ACC112 (cell line): ENCODE measurements around the gene PPIB.

Experiments used
- H2AFZ ChIP-seq: fragments of 200-600 bp; sonication (generic); one replicate; pipeline ENCODE4 v1.6.0; 2017; ENCODE audit warnings: antibody characterized with exemption, low read length; ENCODE audit not compliant: unreplicated experiment
- H3K27ac ChIP-seq: fragments of 200-600 bp; sonication (generic); 2 replicates; pipeline ENCODE4 v1.5.1; 2014; ENCODE audit warnings: low read depth, mild to moderate bottlenecking, antibody characterized with exemption, low read length, moderate library complexity
- H3K27me3 ChIP-seq: fragments of 200-600 bp; sonication (generic); 2 replicates; pipeline ENCODE4 v1.6.1; 2014; ENCODE audit warnings: mild to moderate bottlenecking, antibody characterized with exemption, low read length, moderate library complexity, mixed read lengths; ENCODE audit not compliant: insufficient read depth
- H3K36me3 ChIP-seq: fragments of 200-600 bp; sonication (generic); 2 replicates; pipeline ENCODE4 v1.6.1; 2016; ENCODE audit warnings: mild to moderate bottlenecking, antibody characterized with exemption, low read length, moderate library complexity, mixed read lengths; ENCODE audit not compliant: insufficient read depth
- H3K4me1 ChIP-seq: fragments of 200-600 bp; sonication (generic); one replicate; pipeline ENCODE4 v1.6.1; 2016; ENCODE audit warnings: low read length, mixed read lengths; ENCODE audit not compliant: insufficient read depth, unreplicated experiment, control insufficient read depth
- H3K4me3 ChIP-seq: fragments of 200-600 bp; sonication (generic); 2 replicates; pipeline ENCODE4 v1.5.1; 2014; ENCODE audit warnings: mild to moderate bottlenecking, low read depth, low read length
- H3K79me2 ChIP-seq: fragments of 200-600 bp; sonication (generic); one replicate; pipeline ENCODE4 v1.6.0; 2016; ENCODE audit warnings: low read length; ENCODE audit not compliant: control insufficient read depth, unreplicated experiment, insufficient read depth

The PPIB gene

GRCh38 chr15:64162869-64163658 lies at the start of gene PPIB:
Gene PPIB, minus strand, starts transcription at chr15:64163022. Its CDS starts 36 bp downstream, at chr15:64162986.
- H2AFZ ChIP-seq = peak within 1 kb of the TSS; percentile 36

DNA sequence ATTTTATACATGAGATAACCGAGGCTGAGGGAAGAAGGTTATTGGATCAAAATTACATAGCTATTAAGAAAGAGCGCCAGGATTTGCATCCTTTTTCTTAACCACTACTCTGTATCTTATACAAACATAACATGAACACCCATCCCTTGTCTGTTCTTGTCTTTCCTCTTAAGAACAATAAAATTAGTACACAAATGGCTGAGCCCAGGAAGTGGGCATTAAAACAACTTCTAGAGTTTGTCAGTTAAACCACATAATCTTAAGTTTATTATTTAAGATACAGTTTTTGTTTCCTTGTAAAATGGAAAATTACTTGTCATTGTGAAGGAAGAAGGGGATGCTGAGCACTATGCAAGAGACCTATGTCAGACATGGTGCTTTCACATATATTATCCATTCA lies 48.9 kb upstream of the PPIB start:
- H3K4me1 ChIP-seq = peaks cover 3% of the 10 kb centered on the region
- H3K27ac ChIP-seq = no peak overlapping the region
- H3K27me3 ChIP-seq = no peaks in the 10 kb centered on the region
- no peaks in the 10 kb centered on the region for H3K79me2 ChIP-seq
- H3K4me3 ChIP-seq = no peak overlapping the region
- H2AFZ ChIP-seq = no peak overlapping the region
- peaks cover 11% of the 10 kb centered on the region for H3K36me3 ChIP-seq

More at GRCh38 chr15:64162869-64163658, at the start of gene PPIB:
- Histone ChIP-seq H3K4me1 (peaks cover 19% of the 10 kb centered on the region), H3K79me2 (peaks cover 29% of the 10 kb centered on the region), H3K36me3 (peaks cover 18% of the 10 kb centered on the region), H3K27ac (peak within 1 kb of the TSS; percentile 62), H3K4me3 (peak within 1 kb of the TSS; percentile 97), H3K27me3 (no peaks in the 10 kb centered on the region)

- H3K79me2 ChIP-seq = no peaks in the 10 kb centered on the region
- no peak overlapping the region for H3K27ac ChIP-seq
- no peak overlapping the region for H3K4me3 ChIP-seq
- peaks cover 11% of the 10 kb centered on the region for H3K36me3 ChIP-seq
- no peak overlapping the region for H2AFZ ChIP-seq
- no peaks in the 10 kb centered on the region for H3K27me3 ChIP-seq
- H3K4me1 ChIP-seq = peaks cover 3% of the 10 kb centered on the region
Measured at GRCh38 chr15:64210371-64210770, 47.5 kb upstream of the PPIB start.

- H2AFZ ChIP-seq = no peak overlapping the region
- no peaks in the 10 kb centered on the region for H3K27me3 ChIP-seq
- peaks cover 11% of the 10 kb centered on the region for H3K36me3 ChIP-seq
- H3K4me1 ChIP-seq = peaks cover 3% of the 10 kb centered on the region
- H3K27ac ChIP-seq = no peak overlapping the region
- no peak overlapping the region for H3K4me3 ChIP-seq
- no peaks in the 10 kb centered on the region for H3K79me2 ChIP-seq
Measured at GRCh38 chr15:64209680-64210334, 47.0 kb upstream of the PPIB start.

- Histone ChIP-seq H3K27me3 (no peaks in the 10 kb centered on the region), H3K27ac (no peak overlapping the region), H3K4me3 (no peak overlapping the region), H3K79me2 (no peaks in the 10 kb centered on the region), H2AFZ (no peak overlapping the region), H3K36me3 (0 out of 2 replicates have a peak, but pooled peaks cover 6% of the 10 kb centered on the region), H3K4me1 (no peaks in the 10 kb centered on the region)
Measured at GRCh38 chr15:64205202-64205601, 42.4 kb upstream of the PPIB start.

DNA sequence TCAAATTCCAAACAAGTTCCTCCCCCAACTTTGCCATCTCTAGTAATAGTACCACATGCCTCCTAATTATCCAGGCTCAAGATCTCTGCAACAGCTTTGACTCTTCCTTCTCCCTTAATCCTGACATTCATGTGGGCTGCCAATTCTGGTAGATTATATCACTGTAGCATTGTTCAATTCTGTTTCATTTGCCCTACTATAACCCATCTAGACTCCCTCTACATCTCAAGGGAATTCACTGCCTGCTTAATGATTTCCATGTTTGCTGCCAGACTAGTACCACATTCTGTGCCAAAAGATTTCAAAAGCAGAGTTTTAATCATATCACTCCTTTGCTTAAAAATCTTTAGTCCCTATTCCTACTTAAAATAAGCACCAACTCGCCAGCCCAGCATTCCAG lies 34.6 kb upstream of the PPIB start:
- H3K27me3 ChIP-seq = no peaks in the 10 kb centered on the region
- peaks cover 9% of the 10 kb centered on the region for H3K4me1 ChIP-seq
- no peak overlapping the region for H3K4me3 ChIP-seq
- H3K79me2 ChIP-seq = no peaks in the 10 kb centered on the region
- H3K27ac ChIP-seq = no peak overlapping the region
- H3K36me3 ChIP-seq = peaks cover 10% of the 10 kb centered on the region; the same call in 1 of the 2 replicates
- no peak overlapping the region for H2AFZ ChIP-seq

DNA sequence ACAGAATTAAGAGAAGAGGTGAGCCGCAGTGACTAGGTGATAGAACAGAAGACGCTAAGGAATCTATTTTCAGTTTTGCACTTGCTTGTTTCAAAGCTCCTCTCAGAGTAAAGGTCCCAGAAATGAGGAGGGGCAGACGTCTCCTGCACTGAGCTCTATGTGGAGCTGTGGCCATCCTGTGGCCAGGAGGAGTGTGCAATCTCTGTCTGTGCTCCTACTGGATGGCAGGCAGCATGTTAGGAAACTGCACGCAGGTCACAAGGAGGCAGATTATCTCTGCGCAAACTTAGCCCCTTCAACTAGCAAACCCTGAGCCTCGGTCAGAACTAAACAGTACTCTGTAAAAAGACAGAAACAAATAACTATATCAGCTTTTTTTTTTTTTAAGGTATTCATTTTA lies 31.1 kb upstream of the PPIB start:
- H3K27me3 ChIP-seq = no peaks in the 10 kb centered on the region
- no peak overlapping the region for H3K27ac ChIP-seq
- peaks cover 9% of the 10 kb centered on the region for H3K4me1 ChIP-seq
- peaks cover 12% of the 10 kb centered on the region; the same call in 1 of the 2 replicates for H3K36me3 ChIP-seq
- no peak overlapping the region for H3K4me3 ChIP-seq
- H3K79me2 ChIP-seq = no peaks in the 10 kb centered on the region
- H2AFZ ChIP-seq = no peak overlapping the region

- no peak overlapping the region for H2AFZ ChIP-seq
- no peaks in the 10 kb centered on the region for H3K79me2 ChIP-seq
- no peaks in the 10 kb centered on the region for H3K27me3 ChIP-seq
- H3K4me1 ChIP-seq = peaks cover 2% of the 10 kb centered on the region
- H3K36me3 ChIP-seq = peaks cover 12% of the 10 kb centered on the region; the same call in 1 of the 2 replicates
- no peak overlapping the region for H3K4me3 ChIP-seq
- H3K27ac ChIP-seq = no peak overlapping the region
Measured at GRCh38 chr15:64191971-64192830, 29.4 kb upstream of the PPIB start.

DNA sequence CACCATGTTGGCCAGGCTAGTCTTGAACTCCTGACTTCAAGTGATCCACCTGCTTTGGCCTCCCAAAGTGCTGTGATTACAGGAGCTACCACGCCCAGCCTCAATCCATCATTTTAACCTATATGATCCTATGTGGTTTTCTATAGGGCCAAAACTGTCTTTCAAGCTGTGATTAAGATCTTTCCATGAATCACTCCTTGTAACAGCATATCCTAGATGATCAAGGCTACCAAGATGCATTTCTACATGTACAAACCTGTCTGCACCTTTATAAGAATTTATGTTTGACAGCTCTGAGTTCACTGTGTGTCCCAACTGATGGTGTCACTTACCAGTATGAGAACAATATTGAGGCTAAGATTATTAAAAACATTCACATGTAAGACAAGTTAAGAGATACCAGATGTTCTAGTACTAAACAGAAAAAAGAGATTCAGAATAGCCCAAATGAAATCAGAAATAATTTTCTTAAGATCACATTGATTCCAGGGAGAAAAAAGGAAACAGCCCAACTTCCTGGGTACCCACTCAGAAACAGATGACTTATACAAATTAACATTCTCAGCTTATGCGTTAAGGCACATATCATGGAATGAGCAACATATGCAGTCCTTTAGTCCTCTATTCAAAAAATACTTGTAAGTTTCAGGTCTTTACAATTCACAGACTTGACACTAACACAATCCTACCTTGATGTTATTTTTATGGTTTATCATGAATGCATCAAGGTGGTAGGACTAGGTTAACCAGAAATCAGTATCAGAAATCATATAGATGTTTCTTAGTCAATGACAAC lies 24.8 kb upstream of the PPIB start:
- Histone ChIP-seq H3K36me3 (peaks cover 9% of the 10 kb centered on the region; the same call in 1 of the 2 replicates), H2AFZ (no peak overlapping the region), H3K27ac (no peak overlapping the region), H3K27me3 (no peaks in the 10 kb centered on the region), H3K79me2 (no peaks in the 10 kb centered on the region), H3K4me3 (no peak overlapping the region), H3K4me1 (no peaks in the 10 kb centered on the region)
